ENCODE data around the gene TRAPPC11.
A peak's percentile ranks its signal among the peaks of the same experiment; 100 is the strongest.

TRAPPC11 gene

GRCh38 chr4:183675625-183676024 lies 16.5 kb downstream of the TRAPPC11 start:
- Mint-ChIP-seq H3K9me3 (no peaks in the 10 kb centered on the region), H3K4me1 (no peaks in the 10 kb centered on the region), H3K27ac (no peak overlapping the region), H3K4me3 (no peak overlapping the region), H3K27me3 (no peaks in the 10 kb centered on the region)
- ATAC-seq, result no peak
- no peak for DNase-seq

- ATAC-seq (no peak), DNase-seq (no peak)
- H3K4me3 Mint-ChIP-seq, result no peak overlapping the region
- H3K27me3 Mint-ChIP-seq, result no peaks in the 10 kb centered on the region
- H3K9me3 Mint-ChIP-seq, result no peaks in the 10 kb centered on the region
- H3K4me1 Mint-ChIP-seq, result no peaks in the 10 kb centered on the region
- no peak overlapping the region for H3K27ac Mint-ChIP-seq
Observed at GRCh38 chr4:183681119-183681518, 22.0 kb downstream of the TRAPPC11 start.

- H3K9me3 Mint-ChIP-seq, result no peaks in the 10 kb centered on the region
- H3K4me1 Mint-ChIP-seq, result no peaks in the 10 kb centered on the region
- no peak for DNase-seq
- no peaks in the 10 kb centered on the region for H3K27me3 Mint-ChIP-seq
- no peak for ATAC-seq
- peak overlapping the region in 1 of 2 donors; percentile 65 for H3K27ac Mint-ChIP-seq
- no peak overlapping the region for H3K4me3 Mint-ChIP-seq
Observed at GRCh38 chr4:183686461-183686860, 27.4 kb downstream of the TRAPPC11 start.

- ATAC-seq (no peak), DNase-seq (no peak)
- no peaks in the 10 kb centered on the region for H3K9me3 Mint-ChIP-seq
- no peaks in the 10 kb centered on the region for H3K27me3 Mint-ChIP-seq
- no peak overlapping the region for H3K4me3 Mint-ChIP-seq
- H3K27ac Mint-ChIP-seq, result peak overlapping the region in 1 of 2 donors; percentile 72
- no peaks in the 10 kb centered on the region for H3K4me1 Mint-ChIP-seq
Observed at GRCh38 chr4:183688216-183688615, 29.1 kb downstream of the TRAPPC11 start.

GRCh38 chr4:183691006-183691405 lies 31.9 kb downstream of the TRAPPC11 start:
- Mint-ChIP-seq H3K4me3 (no peak overlapping the region), H3K9me3 (no peaks in the 10 kb centered on the region), H3K27ac (no peak overlapping the region), H3K4me1 (no peaks in the 10 kb centered on the region), H3K27me3 (no peaks in the 10 kb centered on the region)
- ATAC-seq (no peak), DNase-seq (no peak)

- no peak overlapping the region for H3K4me3 Mint-ChIP-seq
- no peaks in the 10 kb centered on the region for H3K4me1 Mint-ChIP-seq
- ATAC-seq, result no peak
- no peaks in the 10 kb centered on the region for H3K9me3 Mint-ChIP-seq
- no peaks in the 10 kb centered on the region for H3K27me3 Mint-ChIP-seq
- no peak for DNase-seq
- no peak overlapping the region for H3K27ac Mint-ChIP-seq
Observed at GRCh38 chr4:183691897-183692296, 32.8 kb downstream of the TRAPPC11 start.

- Mint-ChIP-seq H3K4me3 (no peak overlapping the region), H3K27ac (peak overlapping the region in 1 of 2 donors; percentile 69), H3K9me3 (no peaks in the 10 kb centered on the region), H3K27me3 (no peaks in the 10 kb centered on the region), H3K4me1 (no peaks in the 10 kb centered on the region)
- ATAC-seq (no peak), DNase-seq (no peak)
Observed at GRCh38 chr4:183698909-183699308, 39.8 kb downstream of the TRAPPC11 start.

GRCh38 chr4:183700407-183700806 lies 41.3 kb downstream of the TRAPPC11 start:
- ATAC-seq (no peak), DNase-seq (no peak)
- no peaks in the 10 kb centered on the region for H3K9me3 Mint-ChIP-seq
- no peaks in the 10 kb centered on the region for H3K27me3 Mint-ChIP-seq
- no peak overlapping the region for H3K4me3 Mint-ChIP-seq
- no peaks in the 10 kb centered on the region for H3K4me1 Mint-ChIP-seq
- no peak overlapping the region for H3K27ac Mint-ChIP-seq

- Mint-ChIP-seq H3K9me3 (no peaks in the 10 kb centered on the region), H3K27ac (no peak overlapping the region), H3K4me3 (no peak overlapping the region), H3K4me1 (no peaks in the 10 kb centered on the region), H3K27me3 (no peaks in the 10 kb centered on the region)
- ATAC-seq, result no peak
- DNase-seq, result no peak
Observed at GRCh38 chr4:183702492-183702891, 43.4 kb downstream of the TRAPPC11 start.

- Mint-ChIP-seq H3K4me1 (no peaks in the 10 kb centered on the region), H3K27ac (peak overlapping the region in 1 of 2 donors; percentile 19)
- ATAC-seq, result no peak
Observed at GRCh38 chr4:183714626-183715025, 55.5 kb downstream of the TRAPPC11 start.

GRCh38 chr4:183716302-183716701 lies 57.2 kb downstream of the TRAPPC11 start:
- Mint-ChIP-seq H3K27ac (no peak overlapping the region), H3K9me3 (no peaks in the 10 kb centered on the region), H3K4me1 (peaks cover 4% of the 10 kb centered on the region), H3K27me3 (peaks cover 4% of the 10 kb centered on the region), H3K4me3 (no peak overlapping the region)
- ATAC-seq (no peak), DNase-seq (no peak)

More at GRCh38 chr4:183714626-183715025, 55.5 kb downstream of the TRAPPC11 start:
- H3K9me3 Mint-ChIP-seq, result no peaks in the 10 kb centered on the region
- H3K4me3 Mint-ChIP-seq, result no peak overlapping the region
- no peak for DNase-seq
- H3K27me3 Mint-ChIP-seq, result no peaks in the 10 kb centered on the region

- peaks cover 20% of the 10 kb centered on the region for H3K27me3 Mint-ChIP-seq
- H3K27ac Mint-ChIP-seq, result no peak overlapping the region
Observed at GRCh38 chr4:183718876-183719275, 59.8 kb downstream of the TRAPPC11 start.

GRCh38 chr4:183721207-183722081 lies 62.4 kb downstream of the TRAPPC11 start:
- Mint-ChIP-seq H3K4me3 (peak overlapping the region; percentile 70 to 87), H3K27me3 (peaks cover 27% of the 10 kb centered on the region), H3K27ac (no peak overlapping the region), H3K4me1 (peaks cover 17% of the 10 kb centered on the region), H3K9me3 (no peaks in the 10 kb centered on the region)
- DNase-seq, result peak; percentile 39 to 63
- peak; percentile 74 for ATAC-seq

More at GRCh38 chr4:183718876-183719275, 59.8 kb downstream of the TRAPPC11 start:
- ATAC-seq (no peak), DNase-seq (no peak)
- Mint-ChIP-seq H3K4me3 (no peak overlapping the region), H3K9me3 (no peaks in the 10 kb centered on the region), H3K4me1 (peaks cover 17% of the 10 kb centered on the region)

GRCh38 chr4:183722731-183723560 lies 63.9 kb downstream of the TRAPPC11 start:
- peak overlapping the region; percentile 85 to 87 for H3K4me3 Mint-ChIP-seq
- DNase-seq (peak; percentile 37 to 57), ATAC-seq (peak; percentile 78)
- H3K9me3 Mint-ChIP-seq, result no peaks in the 10 kb centered on the region
- H3K27me3 Mint-ChIP-seq, result peaks cover 27% of the 10 kb centered on the region
- no peak overlapping the region for H3K27ac Mint-ChIP-seq
- H3K4me1 Mint-ChIP-seq, result peaks cover 17% of the 10 kb centered on the region

GRCh38 chr4:183723561-183724228 lies 64.6 kb downstream of the TRAPPC11 start:
- Mint-ChIP-seq H3K4me1 (peaks cover 17% of the 10 kb centered on the region), H3K27me3 (peaks cover 27% of the 10 kb centered on the region), H3K9me3 (no peaks in the 10 kb centered on the region), H3K4me3 (peak overlapping the region; percentile 82 to 85), H3K27ac (no peak overlapping the region)
- ATAC-seq, result no peak
- DNase-seq, result no peak

All from stimulated activated naive CD8-positive, alpha-beta T cell treated with anti-CD3 and anti-CD28 coated beads, Interleukin-15, amount 100 ng/mL, for 72 hours (primary cell).